22Rv1 (cell line): ENCODE measurements around the gene CPN2.

Source experiments
- CTCF ChIP-seq: fragments of 450-650 bp; IDR thresholded peaks from 2 replicates; pipeline ENCODE4 v1.5.1; 2017; ENCODE audit warnings: mild to moderate bottlenecking
- ZFX ChIP-seq: fragments of 450-650 bp; IDR thresholded peaks from 2 replicates; pipeline ENCODE4 v1.6.1; 2017; ENCODE audit warnings: antibody characterized with exemption, borderline replicate concordance

GRCh38 chr3:194346621-194347020, 4.5 kb downstream of the CPN2 start:
- TF ChIP-seq CTCF: no peak
- TF ChIP-seq ZFX: no peak
